ENCODE results near the gene GSTA2. TPM values are rescaled to one million over a fixed set of nuclear protein-coding genes. Genes with fewer than 3 reads are reported as not detected.
"Not testable (repeated sequence)": the region's sequence is repeated elsewhere in the genome, so short reads cannot be mapped to it uniquely, and the experiment has no call there.

The GSTA2 gene
- total RNA-seq, 1 donor from 2014 or later, result not detected

- intact Hi-C loops (cut with micrococcal nuclease), result no loop called here
Observed at GRCh38 chr6:52760105-52760765, 3.0 kb downstream of the GSTA2 start.

GRCh38 chr6:52759085-52759484 is 4.2 kb downstream of the GSTA2 start:
- intact Hi-C loops (cut with micrococcal nuclease), result no loop called here

- intact Hi-C loops (cut with micrococcal nuclease), result not testable (repeated sequence)
Observed at GRCh38 chr6:52757651-52758338, 5.5 kb downstream of the GSTA2 start.

GRCh38 chr6:52754443-52754842 is 8.8 kb downstream of the GSTA2 start:
- intact Hi-C loops (cut with micrococcal nuclease), result no loop called here

- intact Hi-C loops (cut with micrococcal nuclease), result not testable (repeated sequence)
Observed at GRCh38 chr6:52753137-52753536, 10.1 kb downstream of the GSTA2 start.

- intact Hi-C loops (cut with micrococcal nuclease), result no loop called here
Observed at GRCh38 chr6:52752310-52752709, 11.0 kb downstream of the GSTA2 start.

GRCh38 chr6:52749556-52750152 is 13.6 kb downstream of the GSTA2 start:
- intact Hi-C loops (cut with micrococcal nuclease), result no loop called here

GRCh38 chr6:52747301-52747700 is 16.0 kb downstream of the GSTA2 start:
- intact Hi-C loops (cut with micrococcal nuclease), result not testable (repeated sequence)

- intact Hi-C loops (cut with micrococcal nuclease), result no loop called here
Observed at GRCh38 chr6:52746213-52746612, 17.1 kb downstream of the GSTA2 start.

GRCh38 chr6:52745764-52746201 is 17.5 kb downstream of the GSTA2 start:
- intact Hi-C loops (cut with micrococcal nuclease), result no loop called here

- intact Hi-C loops (cut with micrococcal nuclease), result no loop called here
Observed at GRCh38 chr6:52741872-52742271, 21.4 kb downstream of the GSTA2 start.

- intact Hi-C loops (cut with micrococcal nuclease), result no loop called here
Observed at GRCh38 chr6:52739627-52740026, 23.6 kb downstream of the GSTA2 start.

GRCh38 chr6:52739134-52739533 is 24.1 kb downstream of the GSTA2 start:
- intact Hi-C loops (cut with micrococcal nuclease), result no loop called here

GRCh38 chr6:52736145-52736544 is 27.1 kb downstream of the GSTA2 start:
- intact Hi-C loops (cut with micrococcal nuclease), result no loop called here

GRCh38 chr6:52735071-52735470 is 28.2 kb downstream of the GSTA2 start:
- intact Hi-C loops (cut with micrococcal nuclease), result no loop called here

GRCh38 chr6:52734072-52734471 is 29.2 kb downstream of the GSTA2 start:
- intact Hi-C loops (cut with micrococcal nuclease), result no loop called here

- intact Hi-C loops (cut with micrococcal nuclease), result no loop called here
Observed at GRCh38 chr6:52733172-52733571, 30.1 kb downstream of the GSTA2 start.

GRCh38 chr6:52731719-52732118 is 31.6 kb downstream of the GSTA2 start:
- intact Hi-C loops (cut with micrococcal nuclease), result no loop called here

GRCh38 chr6:52729576-52729975 is 33.7 kb downstream of the GSTA2 start:
- intact Hi-C loops (cut with micrococcal nuclease), result no loop called here

GRCh38 chr6:52728394-52728793 is 34.9 kb downstream of the GSTA2 start:
- intact Hi-C loops (cut with micrococcal nuclease), result no loop called here

GRCh38 chr6:52727908-52728307 is 35.4 kb downstream of the GSTA2 start:
- intact Hi-C loops (cut with micrococcal nuclease), result no loop called here

- intact Hi-C loops (cut with micrococcal nuclease), result no loop called here
Observed at GRCh38 chr6:52726741-52727535, 36.3 kb downstream of the GSTA2 start.
